AG04450 (cell line): ENCODE data around the gene ANKRD55. TPM values are rescaled to one million over a fixed set of nuclear protein-coding genes. Genes with fewer than 3 reads are reported as not detected.

ENCODE experiments used
- CTCF ChIA-PET: fragments of 300-600, 350-600 bp; formaldehyde crosslinking; extraction: SDS; loops from one replicate; lab custom pipeline; 2022; ENCODE audit warnings: antibody characterized with exemption, inconsistent platforms; lab: Charles Lee
- POLR2A ChIA-PET: fragments of 350-600 bp; formaldehyde crosslinking; extraction: SDS; loops from one replicate; lab custom pipeline; 2021; ENCODE audit warnings: antibody characterized with exemption, inconsistent platforms; lab: Yijun Ruan, JAX
- DNase-seq: peaks from one replicate; pipeline ENCODE4 v3.0.0-alpha.2; 2011; ENCODE audit warnings: low read depth, low spot score
- H3K27ac ChIP-seq: one replicate; pipeline ENCODE4 v1.5.1; 2012; ENCODE audit warnings: low read depth, low read length, control low read depth
- H3K27me3 ChIP-seq: one replicate; pipeline ENCODE4 v1.6.0; 2012; ENCODE audit warnings: low read length; ENCODE audit not compliant: control insufficient read depth, insufficient read depth
- H3K4me3 ChIP-seq: 2 replicates; pipeline ENCODE4 v1.5.1; 2011; ENCODE audit warnings: mild to moderate bottlenecking, low read depth, low read length, control low read depth
- H3K9me3 ChIP-seq: 2 replicates; pipeline ENCODE4 v1.5.1; 2012; ENCODE audit warnings: low read length; ENCODE audit not compliant: control insufficient read depth, insufficient read depth
- polyA plus RNA-seq: library from polyadenylated mRNA; depleted of rRNA; stranded (reverse); fragments of >200 nt; gene quantifications from 2 replicates; pipeline ENCODE4 v1.2.3, GENCODE V29; 2011
- TF ChIP-seq, protein P1 (sequence below): IDR thresholded peaks from 2 replicates; pipeline ENCODE4 v1.5.1; 2011; ENCODE audit warnings: low read depth, low read length, control low read depth, inconsistent platforms

ANKRD55 gene
- polyA plus RNA-seq, 1 experiment: not detected

DNA sequence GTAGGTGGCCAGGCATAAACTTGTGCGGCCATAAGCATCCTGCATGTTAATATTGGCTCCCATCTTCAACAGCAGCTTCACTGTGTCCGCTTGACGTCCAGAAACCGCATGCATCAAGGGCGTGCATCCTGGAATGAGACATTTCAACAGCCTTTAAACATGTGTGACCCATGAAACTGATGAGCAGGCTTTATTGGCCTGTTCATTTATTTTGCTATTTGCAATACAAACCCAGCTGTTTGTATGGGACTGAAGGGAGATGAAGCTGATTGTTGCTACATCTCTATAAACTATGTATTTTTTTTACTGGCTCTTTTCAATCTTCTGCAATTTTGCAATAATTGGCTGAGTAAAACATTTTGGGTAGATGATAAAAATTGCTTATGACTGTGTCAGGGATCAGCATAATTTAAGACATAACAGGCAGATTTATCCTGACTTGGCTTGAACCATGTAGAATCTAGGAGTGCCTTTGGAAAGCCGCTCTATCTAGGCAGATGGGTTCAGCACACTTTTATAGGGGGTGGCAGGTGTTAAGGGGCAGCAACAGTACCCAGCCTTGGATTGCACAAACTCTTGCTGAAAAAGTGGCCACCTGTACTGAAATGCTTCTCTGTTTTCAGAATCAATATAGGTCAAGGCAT is 56.9 kb downstream of the ANKRD55 start:
- H3K27me3 ChIP-seq: no peaks in the 10 kb centered on the region
- CTCF ChIA-PET: interaction anchor here (1.4 kb wide), 1 partner anchor 25 kb away, joined by 3 read pairs; no protein-coding TSS in a partner anchor
- peak; percentile 70 for DNase-seq
- TF ChIP-seq, protein P1, sequence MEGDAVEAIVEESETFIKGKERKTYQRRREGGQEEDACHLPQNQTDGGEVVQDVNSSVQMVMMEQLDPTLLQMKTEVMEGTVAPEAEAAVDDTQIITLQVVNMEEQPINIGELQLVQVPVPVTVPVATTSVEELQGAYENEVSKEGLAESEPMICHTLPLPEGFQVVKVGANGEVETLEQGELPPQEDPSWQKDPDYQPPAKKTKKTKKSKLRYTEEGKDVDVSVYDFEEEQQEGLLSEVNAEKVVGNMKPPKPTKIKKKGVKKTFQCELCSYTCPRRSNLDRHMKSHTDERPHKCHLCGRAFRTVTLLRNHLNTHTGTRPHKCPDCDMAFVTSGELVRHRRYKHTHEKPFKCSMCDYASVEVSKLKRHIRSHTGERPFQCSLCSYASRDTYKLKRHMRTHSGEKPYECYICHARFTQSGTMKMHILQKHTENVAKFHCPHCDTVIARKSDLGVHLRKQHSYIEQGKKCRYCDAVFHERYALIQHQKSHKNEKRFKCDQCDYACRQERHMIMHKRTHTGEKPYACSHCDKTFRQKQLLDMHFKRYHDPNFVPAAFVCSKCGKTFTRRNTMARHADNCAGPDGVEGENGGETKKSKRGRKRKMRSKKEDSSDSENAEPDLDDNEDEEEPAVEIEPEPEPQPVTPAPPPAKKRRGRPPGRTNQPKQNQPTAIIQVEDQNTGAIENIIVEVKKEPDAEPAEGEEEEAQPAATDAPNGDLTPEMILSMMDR: no peak
- H3K4me3 ChIP-seq: no peak overlapping the region
- no peaks in the 10 kb centered on the region for H3K9me3 ChIP-seq
- peak overlapping the region; percentile 40 for H3K27ac ChIP-seq
- POLR2A ChIA-PET: interaction anchor here (0.6 to 1.7 kb wide), 5 partner anchors 52 to 181 kb away, joined by 3 to 14 read pairs (median 3); no protein-coding TSS in a partner anchor

GRCh38 chr5:56175488-56175887 is 57.6 kb downstream of the ANKRD55 start:
- TF ChIP-seq, protein P1: no peak
- DNase-seq: no peak
- Histone ChIP-seq H3K9me3 (no peaks in the 10 kb centered on the region), H3K27me3 (no peaks in the 10 kb centered on the region), H3K4me3 (no peak overlapping the region), H3K27ac (no peak overlapping the region)
- CTCF ChIA-PET: no interaction called here
- POLR2A ChIA-PET: interaction anchor here (0.5 to 1.7 kb wide), 5 partner anchors 22 to 180 kb away, joined by 3 to 14 read pairs (median 3); no protein-coding TSS in a partner anchor

DNA sequence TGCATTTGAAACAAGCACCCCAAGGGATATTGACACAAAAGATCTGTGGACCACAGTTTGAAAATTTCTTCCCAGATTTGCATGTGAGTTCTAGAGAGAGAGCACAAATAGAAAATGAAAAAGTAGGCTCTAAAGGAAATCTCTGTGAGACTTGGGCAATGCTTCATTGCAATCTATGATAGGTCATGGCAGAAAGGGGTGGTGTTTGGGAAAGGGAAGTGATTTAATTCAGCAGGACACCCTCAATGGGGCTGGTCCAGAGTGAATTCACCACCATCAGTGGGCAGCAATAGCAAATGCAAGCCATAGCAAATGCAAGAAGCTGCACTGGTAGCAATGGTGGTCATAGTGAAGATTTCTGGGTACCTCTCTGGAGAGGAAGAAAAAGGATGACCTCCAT is 58.1 kb downstream of the ANKRD55 start:
- DNase-seq: no peak

GRCh38 chr5:56172241-56172640 is 60.9 kb downstream of the ANKRD55 start:
- Histone ChIP-seq H3K4me3 (no peak overlapping the region), H3K27ac (no peak overlapping the region), H3K27me3 (no peaks in the 10 kb centered on the region), H3K9me3 (no peaks in the 10 kb centered on the region)
- CTCF ChIA-PET: no interaction called here
- TF ChIP-seq, protein P1: no peak
- POLR2A ChIA-PET: no interaction called here
- no peak for DNase-seq

More for the DNA sequence above, 58.1 kb downstream of the ANKRD55 start:
- TF ChIP-seq, protein P1: no peak
- ChIA-PET POLR2A (interaction anchor here (0.5 to 1.7 kb wide), 2 partner anchors 21 to 51 kb away, joined by 3 to 14 read pairs; no protein-coding TSS in a partner anchor), CTCF (no interaction called here)
- Histone ChIP-seq H3K27ac (no peak overlapping the region), H3K9me3 (no peaks in the 10 kb centered on the region), H3K4me3 (no peak overlapping the region), H3K27me3 (no peaks in the 10 kb centered on the region)

GRCh38 chr5:56170557-56170956 is 62.6 kb downstream of the ANKRD55 start:
- ChIA-PET CTCF (no interaction called here), POLR2A (no interaction called here)
- H3K27ac ChIP-seq: no peak overlapping the region
- H3K4me3 ChIP-seq: no peak overlapping the region
- H3K27me3 ChIP-seq: no peaks in the 10 kb centered on the region
- TF ChIP-seq, protein P1: no peak
- DNase-seq: no peak
- H3K9me3 ChIP-seq: no peaks in the 10 kb centered on the region
